AG04449 (cell line): ENCODE measurements around the gene CRABP2.

Source experiments
- CTCF ChIA-PET: fragments of 350-600 bp; formaldehyde crosslinking; extraction: SDS; loops from one replicate; lab custom pipeline; 2021; ENCODE audit warnings: antibody characterized with exemption; lab: Yijun Ruan, JAX
- POLR2A ChIA-PET: fragments of 400-600, 350-600 bp; formaldehyde crosslinking; extraction: SDS; loops from one replicate; lab custom pipeline; 2020; ENCODE audit warnings: antibody characterized with exemption, inconsistent platforms; lab: Yijun Ruan, JAX
- DNase-seq: peaks from one replicate; pipeline ENCODE4 v3.0.0-alpha.2; 2010; ENCODE audit warnings: low read depth, low spot score
- H3K4me3 ChIP-seq: 2 replicates; pipeline ENCODE4 v1.5.1; 2011; ENCODE audit warnings: low read depth, mild to moderate bottlenecking, control low read depth, low read length
- CTCF ChIP-seq: IDR thresholded peaks from one replicate; pipeline ENCODE4 v1.5.1; 2011; ENCODE audit warnings: mild to moderate bottlenecking, moderate library complexity, low read length, control low read depth, inconsistent platforms; ENCODE audit not compliant: insufficient read depth; ENCODE audit errors: missing control alignments

CRABP2 gene

DNA sequence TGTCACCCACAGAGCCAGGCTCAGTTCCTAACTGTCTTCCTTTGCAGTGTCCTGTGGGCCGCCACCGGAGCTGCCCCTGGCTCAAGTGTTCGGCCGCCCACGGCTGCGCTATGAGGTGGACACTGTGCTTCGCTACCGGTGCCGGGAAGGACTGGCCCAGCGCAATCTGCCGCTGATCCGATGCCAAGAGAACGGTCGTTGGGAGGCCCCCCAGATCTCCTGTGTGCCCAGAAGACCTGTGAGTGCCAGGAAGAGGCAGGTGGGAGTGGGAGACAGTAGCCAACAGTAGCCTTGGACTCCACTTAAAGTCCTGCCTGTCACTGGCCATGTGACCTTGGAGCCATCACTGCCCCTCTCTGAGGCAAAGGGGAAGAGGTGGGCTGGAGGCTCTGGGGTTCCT, 46.9 kb downstream of the CRABP2 start:
- no peak for TF ChIP-seq CTCF
- no peak overlapping the region for H3K4me3 ChIP-seq
- no peak for DNase-seq
- CTCF ChIA-PET: interaction anchor here (0.6 to 13.1 kb wide), 35 partner anchors 8 to 273 kb away, joined by 3 to 506 read pairs (median 6); partner anchors contain the start of genes BCAN, CRABP2, HAPLN2 and ISG20L2
- POLR2A ChIA-PET: interaction anchor here (0.6 kb wide), 1 partner anchor 45 kb away, joined by 3 read pairs; no protein-coding TSS in a partner anchor

GRCh38 chr1:156657741-156658319, 47.6 kb downstream of the CRABP2 start:
- H3K4me3 ChIP-seq: no peak overlapping the region; the same call in 1 of the 2 replicates
- no peak for DNase-seq
- POLR2A ChIA-PET: interaction anchor here (0.6 kb wide), 1 partner anchor 44 kb away, joined by 3 read pairs; no protein-coding TSS in a partner anchor
- CTCF ChIA-PET: interaction anchor here (0.6 to 13.1 kb wide), 37 partner anchors 9 to 273 kb away, joined by 3 to 506 read pairs (median 5); partner anchors contain the start of genes BCAN, CRABP2, HAPLN2 and IQGAP3
- no peak for TF ChIP-seq CTCF

DNA sequence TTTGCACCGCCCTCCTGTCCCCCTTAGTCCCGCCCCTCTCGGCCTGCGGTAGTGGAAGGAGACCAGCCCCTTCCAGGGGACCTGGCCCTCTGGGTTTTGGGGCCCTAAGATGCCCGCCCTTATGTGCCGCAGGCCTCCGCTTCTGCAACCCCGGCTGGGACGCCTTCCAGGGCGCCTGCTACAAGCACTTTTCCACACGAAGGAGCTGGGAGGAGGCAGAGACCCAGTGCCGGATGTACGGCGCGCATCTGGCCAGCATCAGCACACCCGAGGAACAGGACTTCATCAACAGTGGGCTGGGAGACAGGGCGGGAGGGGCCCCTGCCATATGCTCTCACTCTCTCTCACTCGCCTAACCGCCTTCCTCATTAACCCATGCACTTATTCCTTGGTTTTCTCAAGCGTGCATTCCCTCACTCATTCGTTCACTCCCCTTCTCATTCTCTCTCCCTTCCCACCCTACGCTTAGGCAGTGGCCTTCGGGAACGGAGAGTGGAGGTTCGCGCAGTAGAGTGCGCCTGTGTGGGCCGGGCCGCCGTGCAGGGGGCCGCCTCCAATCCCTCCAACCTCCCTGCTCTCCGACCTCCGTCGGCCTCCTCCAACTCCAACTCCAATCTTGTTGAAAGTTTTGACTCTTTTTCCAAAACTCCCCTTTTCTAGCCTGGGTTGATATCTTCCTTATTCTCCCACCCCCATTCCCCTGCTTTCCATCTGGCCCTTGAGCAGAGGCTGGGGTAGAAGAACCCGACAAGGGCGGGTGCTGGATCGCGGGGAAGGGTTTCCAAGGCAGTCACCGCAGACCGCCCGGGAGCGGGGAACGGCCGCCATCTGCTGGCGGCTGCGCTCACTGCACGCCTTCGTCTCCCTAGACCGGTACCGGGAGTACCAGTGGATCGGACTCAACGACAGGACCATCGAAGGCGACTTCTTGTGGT, 48.3 kb downstream of the CRABP2 start:
- POLR2A ChIA-PET: no interaction called here

DNA sequence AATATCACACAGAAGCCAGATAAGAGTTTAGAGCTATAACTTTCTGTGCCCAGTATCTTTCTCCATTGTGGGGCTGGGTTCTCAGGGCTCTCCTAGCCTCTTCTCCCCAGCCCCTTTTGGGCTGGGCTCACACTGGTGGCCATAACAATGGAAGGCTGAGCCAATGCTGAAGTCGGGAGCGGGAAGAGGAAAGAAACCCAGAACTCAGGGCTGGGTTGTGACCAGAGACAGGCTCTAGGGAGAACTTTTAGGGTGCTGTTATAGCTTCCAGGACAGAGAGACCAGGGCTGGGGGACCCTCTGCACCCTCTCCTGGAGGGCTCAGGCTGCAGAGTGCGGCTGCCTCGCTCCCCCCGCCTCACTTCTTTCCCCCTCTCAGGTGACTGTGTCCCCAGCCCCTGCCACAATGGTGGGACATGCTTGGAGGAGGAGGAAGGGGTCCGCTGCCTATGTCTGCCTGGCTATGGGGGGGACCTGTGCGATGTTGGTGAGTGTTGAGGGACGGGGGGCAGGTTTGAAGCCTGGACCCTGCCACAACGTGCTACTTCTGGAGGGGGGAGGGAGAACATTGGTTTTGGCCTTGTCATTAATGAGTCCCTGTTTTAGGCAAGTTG, 49.4 kb downstream of the CRABP2 start:
- H3K4me3 ChIP-seq: no peak overlapping the region
- no peak for TF ChIP-seq CTCF
- no peak for DNase-seq
- POLR2A ChIA-PET: no interaction called here
- CTCF ChIA-PET: interaction anchor here (1.2 to 13.1 kb wide), 10 partner anchors 9 to 272 kb away, joined by 3 to 506 read pairs (median 96); partner anchors contain the start of genes BCAN, HAPLN2, ISG20L2 and METTL25B

More for the DNA sequence above, 48.3 kb downstream of the CRABP2 start:
- no peak for DNase-seq
- CTCF ChIA-PET: interaction anchor here (0.6 to 13.1 kb wide), 35 partner anchors 9 to 272 kb away, joined by 3 to 506 read pairs (median 5); partner anchors contain the start of genes BCAN, CRABP2, HAPLN2 and IQGAP3
- TF ChIP-seq CTCF: peak; percentile 98
- H3K4me3 ChIP-seq: peak overlapping the region; percentile 20

- ChIA-PET CTCF (interaction anchor here (1.2 to 13.1 kb wide), 9 partner anchors 9 to 271 kb away, joined by 3 to 506 read pairs (median 167); partner anchors contain the start of genes BCAN, HAPLN2, ISG20L2 and METTL25B), POLR2A (no interaction called here)
- no peak for TF ChIP-seq CTCF
- no peak for DNase-seq
- H3K4me3 ChIP-seq: no peak overlapping the region
Measured at GRCh38 chr1:156655151-156655903, 50.1 kb downstream of the CRABP2 start.
